HG02840 (cell line): Measurements from ENCODE around the gene RPL35A.

Experiments
- ATAC-seq: cut with Tn5 transposase; IDR thresholded peaks from one replicate; pipeline ENCODE4 v1.9.1; 2021; ENCODE audit warnings: mild to moderate bottlenecking, moderate library complexity, moderate number of reproducible peaks; ENCODE audit not compliant: unreplicated experiment, low FRiP score

The RPL35A gene

DNA sequence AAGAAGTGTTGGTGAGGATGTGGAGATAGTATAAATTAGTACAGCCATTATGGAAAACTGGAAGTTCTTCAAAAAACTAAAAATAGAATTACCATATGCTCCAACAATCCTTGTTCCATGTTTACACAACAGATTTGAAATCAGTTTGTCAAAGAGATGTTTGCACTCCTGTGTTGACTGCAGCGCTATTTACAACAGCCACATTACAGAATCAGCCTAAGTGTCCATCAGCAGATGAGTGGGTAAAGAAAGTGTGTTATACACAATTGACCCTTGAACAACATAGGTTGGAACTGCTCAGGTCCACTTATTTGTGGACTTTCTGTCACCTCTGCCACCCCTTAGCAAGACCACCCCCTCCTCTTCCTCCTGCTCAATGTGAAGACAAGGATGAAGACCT, 44.7 kb downstream of the RPL35A start:
- ATAC-seq: no peak

DNA sequence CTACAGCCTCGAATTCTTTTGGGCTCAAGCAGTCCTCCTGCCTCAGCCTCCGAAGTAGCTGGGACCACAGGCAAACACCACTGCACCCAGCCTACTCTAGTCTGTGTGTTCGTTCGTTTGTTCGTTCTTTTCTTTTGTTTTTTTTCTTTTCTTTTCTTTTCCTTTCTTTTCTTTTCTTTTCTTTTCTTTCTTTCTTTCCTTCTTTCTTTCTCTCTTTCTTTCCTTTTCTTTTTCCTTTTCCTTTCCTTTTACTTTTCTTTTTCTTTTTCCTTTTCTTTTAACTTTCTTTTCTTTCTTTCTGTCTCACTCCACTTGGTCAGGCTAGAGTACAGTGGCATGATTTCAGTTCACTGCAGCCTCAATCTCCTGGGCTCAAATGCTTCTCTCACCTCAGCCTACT, 46.9 kb downstream of the RPL35A start:
- ATAC-seq: no peak

GRCh38 chr3:197997936-197998335, 47.9 kb downstream of the RPL35A start:
- no peak for ATAC-seq
